ENCODE data around the gene NCAM2. TPM values are rescaled to one million over a fixed set of nuclear protein-coding genes. Genes with fewer than 3 reads are reported as not detected.

NCAM2 gene
- total and polyA plus RNA-seq, 5 donors, result 0.97 to 9.7 (median 8.2) TPM

DNA sequence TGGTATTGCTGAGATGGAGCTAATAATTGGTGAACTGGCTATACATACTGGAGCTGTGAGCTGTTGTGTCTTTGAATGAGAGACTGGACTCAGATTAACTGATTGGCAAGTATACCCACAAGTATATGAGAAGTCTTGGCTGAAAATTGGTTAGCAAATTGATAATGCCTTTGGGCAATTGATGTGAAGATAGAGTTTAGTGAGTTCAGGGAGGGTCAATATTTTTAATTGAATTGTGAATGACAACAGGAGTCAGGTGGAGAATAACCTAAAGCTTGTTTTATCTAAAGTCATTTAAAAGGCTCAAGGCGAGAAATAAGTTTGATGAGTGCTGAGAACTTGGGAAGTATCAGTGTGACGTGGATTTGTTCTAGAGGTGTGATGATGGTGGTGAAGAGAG is 27.5 kb downstream of the NCAM2 start:
- DNase-seq (no peak), ATAC-seq (no peak)
- no peak overlapping the region for H3K27ac ChIP-seq (ENCODE audit: low read length)
- no peaks in the 10 kb centered on the region for H3K4me1 ChIP-seq (ENCODE audit: control insufficient read depth, insufficient read depth, low read length)
- H3K9me3 ChIP-seq (ENCODE audit: control insufficient read depth, low read length), result no peaks in the 10 kb centered on the region
- WGBS, result 76% methylated on average over 2 of the region's 2 CpGs
- no peaks in the 10 kb centered on the region for H3K27me3 ChIP-seq (ENCODE audit: control insufficient read depth, insufficient read depth)
- H3K4me3 ChIP-seq (ENCODE audit: low read length), result no peak overlapping the region
- intact Hi-C loops (cut with DNase I), result no loop called here

DNA sequence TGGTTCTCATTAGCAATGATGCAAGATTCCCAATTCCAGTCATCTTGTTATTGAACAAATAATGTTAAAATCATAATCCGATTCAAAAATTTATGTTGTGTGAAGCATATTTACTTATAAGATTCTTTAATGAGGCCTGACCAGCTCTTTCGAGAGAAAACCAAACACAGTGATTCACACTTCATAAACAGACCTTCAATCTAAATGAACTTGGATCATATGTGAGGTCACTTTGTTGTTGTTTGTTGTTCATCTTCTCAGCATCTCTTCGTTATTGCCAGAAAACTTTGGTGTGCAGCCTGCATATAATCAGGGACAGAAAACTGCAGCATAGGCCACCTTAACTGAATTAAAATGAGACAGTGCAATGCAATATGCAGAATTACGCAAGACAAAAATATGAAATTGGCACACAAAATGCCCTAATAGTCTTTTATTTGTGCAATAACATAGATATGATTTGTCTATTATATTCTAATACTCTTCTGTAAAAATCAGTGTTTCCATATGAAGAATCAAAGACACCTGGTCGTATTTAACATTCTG is 30.1 kb downstream of the NCAM2 start:
- Histone ChIP-seq H3K4me3 (ENCODE audit: low read length) (no peak overlapping the region), H3K27me3 (ENCODE audit: control insufficient read depth, insufficient read depth) (no peaks in the 10 kb centered on the region), H3K4me1 (ENCODE audit: control insufficient read depth, insufficient read depth, low read length) (no peaks in the 10 kb centered on the region), H3K27ac (ENCODE audit: low read length) (no peak overlapping the region), H3K9me3 (ENCODE audit: control insufficient read depth, low read length) (no peaks in the 10 kb centered on the region)
- no peak for ATAC-seq
- intact Hi-C loops (cut with DNase I), result no loop called here
- 77% methylated on average over 5 of the region's 5 CpGs for WGBS
- DNase-seq, result no peak

DNA sequence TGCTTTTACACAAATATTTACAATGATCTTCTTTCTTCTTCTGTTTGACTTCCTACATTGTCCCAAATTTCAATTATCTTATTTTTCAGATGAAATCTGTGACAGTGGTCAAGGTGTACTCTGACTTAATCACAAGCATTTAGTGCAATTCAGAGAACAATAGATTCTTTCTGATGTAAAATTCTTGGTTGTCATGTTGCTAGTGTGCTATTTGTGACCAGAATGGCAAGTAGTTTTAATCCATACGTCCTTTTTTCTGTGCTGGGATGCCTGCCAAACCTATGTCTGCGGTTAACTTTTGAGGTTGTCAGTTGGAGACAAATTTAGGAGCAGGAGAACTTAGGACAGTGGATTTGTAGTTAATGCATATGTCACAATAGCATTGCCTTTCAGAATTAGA is 31.0 kb downstream of the NCAM2 start:
- no peak overlapping the region for H3K27ac ChIP-seq (ENCODE audit: low read length)
- no peaks in the 10 kb centered on the region for H3K27me3 ChIP-seq (ENCODE audit: control insufficient read depth, insufficient read depth)
- no peak overlapping the region for H3K4me3 ChIP-seq (ENCODE audit: low read length)
- DNase-seq (no peak), ATAC-seq (no peak)
- H3K9me3 ChIP-seq (ENCODE audit: control insufficient read depth, low read length), result no peaks in the 10 kb centered on the region
- no peaks in the 10 kb centered on the region for H3K4me1 ChIP-seq (ENCODE audit: control insufficient read depth, insufficient read depth, low read length)
- WGBS, result 12% methylated on average over 2 of the region's 2 CpGs
- intact Hi-C loops (cut with DNase I), result no loop called here

DNA sequence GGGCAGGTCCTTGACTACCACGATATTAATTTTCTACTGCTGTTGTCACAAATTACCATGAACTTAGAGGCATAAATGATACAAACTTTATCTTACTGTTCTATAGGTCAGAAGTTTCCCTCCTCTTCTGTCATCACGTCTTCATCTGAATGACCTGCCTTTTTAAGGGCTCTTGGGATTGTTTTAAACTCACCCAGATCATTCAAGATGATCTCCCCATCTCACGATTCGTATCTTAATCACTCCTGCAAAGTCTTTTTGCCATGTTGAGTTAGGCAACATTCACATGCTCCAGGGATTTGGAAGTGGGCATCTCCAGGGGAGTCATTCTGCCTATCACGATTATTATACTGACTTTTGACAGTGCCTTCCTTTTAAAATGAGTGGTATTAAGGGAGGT is 32.1 kb downstream of the NCAM2 start:
- H3K4me1 ChIP-seq (ENCODE audit: control insufficient read depth, insufficient read depth, low read length), result no peaks in the 10 kb centered on the region
- ATAC-seq (no peak), DNase-seq (no peak)
- intact Hi-C loops (cut with DNase I), result no loop called here
- H3K27ac ChIP-seq (ENCODE audit: low read length), result no peak overlapping the region
- 74% methylated on average over 5 of the region's 5 CpGs for WGBS
- no peaks in the 10 kb centered on the region for H3K27me3 ChIP-seq (ENCODE audit: control insufficient read depth, insufficient read depth)
- no peak overlapping the region for H3K4me3 ChIP-seq (ENCODE audit: low read length)
- no peaks in the 10 kb centered on the region for H3K9me3 ChIP-seq (ENCODE audit: control insufficient read depth, low read length)

DNA sequence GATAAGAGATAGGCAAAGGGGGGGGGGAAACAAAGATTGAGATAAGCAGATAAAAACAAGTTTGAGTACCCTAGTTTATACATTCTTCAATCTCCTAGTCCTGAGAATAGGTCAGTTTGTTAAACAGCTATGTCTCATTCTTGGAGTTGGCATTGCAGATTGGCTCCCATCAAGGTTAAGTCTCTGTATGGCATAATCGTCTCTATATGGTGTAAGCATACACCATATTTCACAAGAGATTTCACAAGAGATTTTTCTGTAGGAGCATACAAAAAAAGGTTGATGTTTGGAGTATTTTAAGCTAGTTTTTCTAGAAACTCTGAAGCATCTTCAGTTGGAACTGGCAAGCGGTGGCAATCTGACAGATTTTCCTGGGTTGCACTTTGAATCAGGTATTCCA is 35.8 kb downstream of the NCAM2 start:
- no peak for DNase-seq
- ATAC-seq, result no peak
- 83% methylated on average over 2 of the region's 2 CpGs for WGBS
- no peaks in the 10 kb centered on the region for H3K4me1 ChIP-seq (ENCODE audit: control insufficient read depth, insufficient read depth, low read length)
- no peak overlapping the region for H3K4me3 ChIP-seq (ENCODE audit: low read length)
- H3K9me3 ChIP-seq (ENCODE audit: control insufficient read depth, low read length), result no peaks in the 10 kb centered on the region
- H3K27ac ChIP-seq (ENCODE audit: low read length), result no peak overlapping the region
- intact Hi-C loops (cut with DNase I), result no loop called here
- no peaks in the 10 kb centered on the region for H3K27me3 ChIP-seq (ENCODE audit: control insufficient read depth, insufficient read depth)

DNA sequence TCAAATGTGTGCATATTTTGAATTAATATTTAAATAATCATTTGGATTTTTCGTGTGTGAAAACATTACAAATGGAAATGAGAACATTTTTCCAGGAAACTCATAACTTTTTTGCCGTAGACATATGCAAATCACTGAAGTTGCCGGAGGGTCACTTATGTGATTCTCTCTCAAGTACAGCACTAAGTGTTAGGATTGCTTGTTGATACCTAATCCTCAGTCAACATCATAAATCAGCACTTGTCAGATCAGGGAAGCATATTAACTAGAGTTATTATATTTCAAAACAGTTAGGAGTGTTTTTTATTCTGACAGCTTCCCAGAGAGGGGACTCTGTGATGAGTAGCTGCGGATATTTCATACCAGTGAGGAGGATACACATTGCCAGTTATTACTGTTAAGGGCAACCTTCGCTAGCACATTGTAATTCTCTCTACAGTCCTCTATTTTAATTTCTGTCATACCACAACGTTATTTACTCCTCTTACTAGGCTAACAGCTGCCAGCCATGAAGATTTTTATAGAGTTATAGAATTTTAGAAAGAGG is 41.5 kb downstream of the NCAM2 start:
- Histone ChIP-seq H3K27me3 (ENCODE audit: control insufficient read depth, insufficient read depth) (no peaks in the 10 kb centered on the region), H3K9me3 (ENCODE audit: control insufficient read depth, low read length) (no peaks in the 10 kb centered on the region), H3K4me1 (ENCODE audit: control insufficient read depth, insufficient read depth, low read length) (no peaks in the 10 kb centered on the region), H3K4me3 (ENCODE audit: low read length) (no peak overlapping the region), H3K27ac (ENCODE audit: low read length) (no peak overlapping the region)
- ATAC-seq (no peak), DNase-seq (no peak)
- intact Hi-C loops (cut with DNase I), result no loop called here
- WGBS, result 84% methylated on average over 6 of the region's 6 CpGs

DNA sequence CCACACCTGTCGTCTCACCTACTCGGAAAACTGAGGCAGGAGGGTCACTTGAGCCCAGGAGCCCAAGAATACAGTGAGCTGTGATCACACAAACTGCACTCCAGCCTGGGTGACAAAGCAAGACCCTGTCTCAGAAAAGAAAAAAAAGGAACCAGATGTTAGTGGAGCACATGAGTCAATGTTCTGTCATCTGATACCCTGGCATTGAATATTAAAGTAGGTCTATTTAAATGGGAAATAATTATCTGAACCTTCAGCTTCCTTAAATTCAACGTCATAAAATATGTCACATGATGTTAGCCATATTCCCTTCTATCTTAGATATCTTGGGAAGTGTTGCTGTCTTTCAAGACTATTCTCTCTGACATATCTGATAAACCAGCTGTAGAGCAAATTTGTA is 47.3 kb downstream of the NCAM2 start:
- intact Hi-C loops (cut with DNase I), result no loop called here
- ATAC-seq, result no peak
- Histone ChIP-seq H3K9me3 (ENCODE audit: control insufficient read depth, low read length) (no peaks in the 10 kb centered on the region), H3K4me3 (ENCODE audit: low read length) (no peak overlapping the region), H3K27ac (ENCODE audit: low read length) (no peak overlapping the region), H3K4me1 (ENCODE audit: control insufficient read depth, insufficient read depth, low read length) (no peaks in the 10 kb centered on the region), H3K27me3 (ENCODE audit: control insufficient read depth, insufficient read depth) (no peaks in the 10 kb centered on the region)
- DNase-seq, result peak in 1 of 3 donors; percentile 18
- WGBS, result 64% methylated on average over 3 of the region's 3 CpGs

DNA sequence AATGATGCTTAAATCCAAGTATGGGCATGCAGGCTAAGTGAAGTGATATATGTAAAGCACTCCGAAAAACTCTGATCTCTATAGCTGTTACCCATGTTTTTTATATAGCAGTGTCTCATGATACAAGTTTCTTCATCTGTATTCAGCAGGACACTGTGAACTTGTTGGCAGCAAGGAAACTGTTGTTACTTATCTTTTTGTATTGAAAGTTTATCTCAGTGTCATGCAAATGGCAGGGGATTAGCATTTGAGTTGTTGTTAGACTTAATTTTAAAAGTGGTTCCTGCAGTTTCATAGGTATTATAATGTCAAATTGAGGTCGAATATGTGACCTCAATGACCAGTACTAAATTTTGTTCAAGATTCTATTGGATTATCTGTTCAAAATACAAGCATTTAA is 47.9 kb downstream of the NCAM2 start:
- Histone ChIP-seq H3K4me3 (ENCODE audit: low read length) (no peak overlapping the region), H3K4me1 (ENCODE audit: control insufficient read depth, insufficient read depth, low read length) (no peaks in the 10 kb centered on the region), H3K27ac (ENCODE audit: low read length) (no peak overlapping the region), H3K27me3 (ENCODE audit: control insufficient read depth, insufficient read depth) (no peaks in the 10 kb centered on the region), H3K9me3 (ENCODE audit: control insufficient read depth, low read length) (no peaks in the 10 kb centered on the region)
- DNase-seq (no peak), ATAC-seq (no peak)
- intact Hi-C loops (cut with DNase I), result no loop called here
- 26% methylated on average over 2 of the region's 2 CpGs for WGBS

DNA sequence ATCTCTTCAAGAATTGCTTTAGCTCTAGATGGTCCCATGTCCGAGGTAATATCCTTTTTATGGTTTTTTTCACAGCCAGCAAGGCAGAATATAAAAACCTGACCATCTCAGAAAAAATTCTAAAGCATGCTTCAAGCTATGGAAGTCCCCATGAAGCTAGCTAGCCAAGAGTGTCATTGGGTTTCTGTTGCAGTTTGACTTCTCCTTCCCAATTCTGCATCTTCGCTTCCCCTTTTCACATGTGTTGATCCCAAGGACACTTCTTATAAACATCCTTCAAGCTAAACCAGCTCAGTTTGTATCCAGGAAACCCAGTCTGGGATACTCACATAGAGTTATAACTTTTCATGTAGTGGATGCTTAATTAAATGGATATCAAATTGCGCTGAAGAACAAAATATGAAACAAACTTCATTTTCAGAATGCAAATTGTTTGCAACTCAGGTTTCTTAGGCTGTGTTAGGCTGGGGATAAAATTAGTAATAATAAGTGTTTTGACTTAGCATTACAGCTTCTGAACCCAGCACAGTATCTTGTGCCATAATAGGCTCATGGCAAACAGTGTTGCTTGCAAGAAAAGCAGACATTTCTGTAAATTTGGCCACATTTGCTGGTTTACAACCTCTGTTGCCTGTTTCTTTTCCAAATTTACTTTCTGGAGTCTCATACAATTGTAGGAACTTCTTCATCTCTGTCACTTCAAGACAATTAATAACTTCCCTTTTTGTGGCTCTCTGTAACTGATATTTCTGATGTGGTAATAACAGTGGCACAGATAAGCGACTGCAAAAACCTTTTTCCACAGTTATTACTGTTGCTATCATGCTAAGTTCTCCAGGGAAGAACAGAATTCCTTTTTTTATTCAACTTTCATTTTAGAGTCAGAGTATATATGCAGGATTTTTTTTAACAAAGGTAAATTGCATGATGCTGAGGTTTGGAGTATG is 53.2 kb downstream of the NCAM2 start:
- H3K4me1 ChIP-seq (ENCODE audit: control insufficient read depth, insufficient read depth, low read length), result no peaks in the 10 kb centered on the region
- 62% methylated on average over 4 of the region's 4 CpGs for WGBS
- no peak overlapping the region for H3K4me3 ChIP-seq (ENCODE audit: low read length)
- intact Hi-C loops (cut with DNase I), result no loop called here
- H3K27ac ChIP-seq (ENCODE audit: low read length), result no peak overlapping the region
- no peaks in the 10 kb centered on the region for H3K9me3 ChIP-seq (ENCODE audit: control insufficient read depth, low read length)
- H3K27me3 ChIP-seq (ENCODE audit: control insufficient read depth, insufficient read depth), result no peaks in the 10 kb centered on the region
- ATAC-seq (no peak), DNase-seq (no peak)

DNA sequence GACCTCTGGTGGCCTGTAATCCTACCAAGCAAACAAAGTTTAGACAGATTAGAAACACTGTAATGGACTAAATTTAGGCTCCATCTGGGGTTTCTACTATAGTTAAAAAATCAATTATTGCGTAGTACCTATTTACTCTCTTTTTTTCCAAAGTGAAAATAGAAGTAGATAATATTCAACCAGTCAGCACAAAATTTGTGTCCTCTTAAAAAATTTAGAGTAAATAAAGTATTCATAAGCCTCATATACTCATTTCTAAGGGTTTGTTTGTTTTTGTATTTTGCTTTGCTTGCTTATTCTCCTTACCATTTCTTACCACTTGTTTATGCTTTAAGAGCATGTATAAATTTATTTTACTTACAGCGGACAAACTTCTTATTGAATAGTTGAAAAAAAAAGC is 54.5 kb downstream of the NCAM2 start:
- 90% methylated on average over 2 of the region's 2 CpGs for WGBS
- H3K27me3 ChIP-seq (ENCODE audit: control insufficient read depth, insufficient read depth), result no peaks in the 10 kb centered on the region
- ATAC-seq, result no peak
- H3K9me3 ChIP-seq (ENCODE audit: control insufficient read depth, low read length), result no peaks in the 10 kb centered on the region
- intact Hi-C loops (cut with DNase I), result no loop called here
- H3K4me1 ChIP-seq (ENCODE audit: control insufficient read depth, insufficient read depth, low read length), result no peaks in the 10 kb centered on the region
- DNase-seq, result no peak
- H3K4me3 ChIP-seq (ENCODE audit: low read length), result no peak overlapping the region
- no peak overlapping the region for H3K27ac ChIP-seq (ENCODE audit: low read length)

DNA sequence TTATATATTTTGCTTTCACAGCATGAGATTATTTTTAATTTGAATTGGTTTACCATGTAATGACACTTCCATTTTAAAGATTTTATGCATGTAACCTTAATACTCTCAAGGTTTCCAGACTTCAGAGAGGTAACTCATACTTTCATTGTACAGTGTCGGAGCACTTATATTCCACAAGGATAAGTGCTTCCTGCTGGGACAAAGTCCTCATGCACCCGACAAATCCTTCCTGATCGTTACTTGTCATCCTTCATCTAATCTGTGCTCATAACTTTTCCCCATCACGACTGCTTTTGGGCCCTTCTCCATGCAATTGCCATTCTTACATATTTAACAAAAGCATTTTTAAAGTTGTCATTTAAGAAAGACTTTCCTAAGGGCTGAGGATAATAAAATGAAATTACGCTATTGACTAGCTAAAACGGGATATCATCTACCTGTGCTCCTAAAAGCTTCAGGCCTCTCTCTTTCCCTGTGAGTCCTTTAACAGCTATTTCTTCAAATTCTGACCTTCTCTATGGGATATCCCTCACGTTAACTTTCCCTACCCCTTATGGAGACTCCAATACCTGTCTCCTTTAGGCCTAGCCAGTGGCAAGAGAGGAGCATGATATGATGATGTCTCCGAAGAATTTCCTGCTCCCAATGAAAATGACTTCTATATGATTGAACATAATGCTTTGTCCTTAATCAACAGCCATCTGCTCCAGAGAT is 59.3 kb downstream of the NCAM2 start:
- WGBS, result 79% methylated on average over 8 of the region's 8 CpGs
- Histone ChIP-seq H3K27ac (ENCODE audit: low read length) (no peak overlapping the region), H3K4me1 (ENCODE audit: control insufficient read depth, insufficient read depth, low read length) (no peaks in the 10 kb centered on the region), H3K9me3 (ENCODE audit: control insufficient read depth, low read length) (no peaks in the 10 kb centered on the region), H3K27me3 (ENCODE audit: control insufficient read depth, insufficient read depth) (no peaks in the 10 kb centered on the region), H3K4me3 (ENCODE audit: low read length) (no peak overlapping the region)
- intact Hi-C loops (cut with DNase I), result no loop called here
- ATAC-seq (no peak), DNase-seq (no peak)

All from right cardiac atrium (tissue), 5 donors.